Measurements from ENCODE around the gene MRPL10. TPM values are rescaled to one million over a fixed set of nuclear protein-coding genes. Genes with fewer than 3 reads are reported as not detected.

MRPL10 gene
- total RNA-seq, 2 donors from 2014 or later: 56.3 to 65.3 TPM

DNA sequence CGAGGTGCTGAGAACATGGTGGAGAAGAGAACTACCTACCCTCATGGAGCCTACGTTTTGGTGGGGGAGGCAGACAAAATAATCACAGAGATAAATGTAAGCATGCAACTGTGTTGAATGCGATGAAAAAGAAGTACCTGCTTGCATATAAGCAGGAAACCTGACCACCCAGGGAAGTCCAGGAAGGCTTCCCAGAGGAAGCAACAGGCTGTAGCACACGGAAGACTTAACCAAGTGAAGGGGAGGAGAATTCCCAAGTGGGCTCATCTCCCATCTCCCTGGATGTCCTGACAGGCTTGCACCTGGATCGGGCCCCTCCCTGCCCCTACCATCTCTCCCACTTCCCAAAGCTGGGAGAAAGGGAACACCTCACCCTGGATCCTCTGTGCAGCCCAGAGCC lies 7.7 kb upstream of the MRPL10 start:
- no peak for DNase-seq
- Mint-ChIP-seq H3K27me3 (ENCODE audit: insufficient read depth) (peaks cover 2% of the 10 kb centered on the region), H3K36me3 (ENCODE audit: low read depth) (peaks cover 3% of the 10 kb centered on the region), H3K4me3 (peak overlapping the region; percentile 85), H3K27ac (no peak overlapping the region), H3K9me3 (no peaks in the 10 kb centered on the region), H3K4me1 (peaks cover 14% of the 10 kb centered on the region)
- H3K36me3 ChIP-seq (ENCODE audit: control insufficient read depth, insufficient read depth, low read length): no peaks in the 10 kb centered on the region
- peaks cover 14% of the 10 kb centered on the region for H3K4me1 ChIP-seq (ENCODE audit: control insufficient read depth, insufficient read depth, low read length)
- no peaks in the 10 kb centered on the region for H3K9me3 ChIP-seq (ENCODE audit: control insufficient read depth, low read length)
- no peak overlapping the region for H3K4me3 ChIP-seq (ENCODE audit: low read length)
- H3K27me3 ChIP-seq (ENCODE audit: control insufficient read depth, insufficient read depth, low read length, poor library complexity, severe bottlenecking): no peaks in the 10 kb centered on the region
- no peak overlapping the region for H3K27ac ChIP-seq (ENCODE audit: low read depth, low read length)
- WGBS, 2 experiments (ENCODE audit: insufficient coverage in 1 of 2, insufficient read length in 1 of 2): 86 to 100% methylated on average over 1 to 5 of the region's 5 CpGs
- H3K9ac ChIP-seq (ENCODE audit: extremely low read depth, low read length, poor library complexity, severe bottlenecking): no peak overlapping the region
- TF ChIP-seq, protein P1, sequence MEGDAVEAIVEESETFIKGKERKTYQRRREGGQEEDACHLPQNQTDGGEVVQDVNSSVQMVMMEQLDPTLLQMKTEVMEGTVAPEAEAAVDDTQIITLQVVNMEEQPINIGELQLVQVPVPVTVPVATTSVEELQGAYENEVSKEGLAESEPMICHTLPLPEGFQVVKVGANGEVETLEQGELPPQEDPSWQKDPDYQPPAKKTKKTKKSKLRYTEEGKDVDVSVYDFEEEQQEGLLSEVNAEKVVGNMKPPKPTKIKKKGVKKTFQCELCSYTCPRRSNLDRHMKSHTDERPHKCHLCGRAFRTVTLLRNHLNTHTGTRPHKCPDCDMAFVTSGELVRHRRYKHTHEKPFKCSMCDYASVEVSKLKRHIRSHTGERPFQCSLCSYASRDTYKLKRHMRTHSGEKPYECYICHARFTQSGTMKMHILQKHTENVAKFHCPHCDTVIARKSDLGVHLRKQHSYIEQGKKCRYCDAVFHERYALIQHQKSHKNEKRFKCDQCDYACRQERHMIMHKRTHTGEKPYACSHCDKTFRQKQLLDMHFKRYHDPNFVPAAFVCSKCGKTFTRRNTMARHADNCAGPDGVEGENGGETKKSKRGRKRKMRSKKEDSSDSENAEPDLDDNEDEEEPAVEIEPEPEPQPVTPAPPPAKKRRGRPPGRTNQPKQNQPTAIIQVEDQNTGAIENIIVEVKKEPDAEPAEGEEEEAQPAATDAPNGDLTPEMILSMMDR (conservative IDR thresholded peaks at IDR 0.05): no peak

- Histone ChIP-seq H3K9me3 (ENCODE audit: control insufficient read depth, low read length) (no peaks in the 10 kb centered on the region), H3K27me3 (ENCODE audit: control insufficient read depth, insufficient read depth, low read length, poor library complexity, severe bottlenecking) (no peaks in the 10 kb centered on the region), H3K27ac (ENCODE audit: low read depth, low read length) (no peak overlapping the region), H3K4me3 (ENCODE audit: low read length) (no peak overlapping the region), H3K36me3 (ENCODE audit: control insufficient read depth, insufficient read depth, low read length) (no peaks in the 10 kb centered on the region), H3K9ac (ENCODE audit: extremely low read depth, low read length, poor library complexity, severe bottlenecking) (no peak overlapping the region), H3K4me1 (ENCODE audit: control insufficient read depth, insufficient read depth, low read length) (peaks cover 9% of the 10 kb centered on the region)
- Mint-ChIP-seq H3K36me3 (ENCODE audit: low read depth) (peaks cover 3% of the 10 kb centered on the region), H3K9me3 (no peaks in the 10 kb centered on the region), H3K4me3 (no peak overlapping the region), H3K27me3 (ENCODE audit: insufficient read depth) (peaks cover 4% of the 10 kb centered on the region), H3K4me1 (peaks cover 14% of the 10 kb centered on the region), H3K27ac (no peak overlapping the region)
- no peak for DNase-seq
- TF ChIP-seq, protein P1 (conservative IDR thresholded peaks at IDR 0.05): no peak
- 94 to 97% methylated on average over 5 to 13 of the region's 13 CpGs for WGBS, 2 experiments (ENCODE audit: insufficient coverage in 1 of 2, insufficient read length in 1 of 2)
Observed at GRCh38 chr17:47838636-47839035, 7.3 kb upstream of the MRPL10 start.

- no peak overlapping the region for H3K9ac ChIP-seq (ENCODE audit: extremely low read depth, low read length, poor library complexity, severe bottlenecking)
- no peak overlapping the region for H3K4me3 Mint-ChIP-seq
- H3K27me3 ChIP-seq (ENCODE audit: control insufficient read depth, insufficient read depth, low read length, poor library complexity, severe bottlenecking): no peaks in the 10 kb centered on the region
- no peaks in the 10 kb centered on the region for H3K9me3 ChIP-seq (ENCODE audit: control insufficient read depth, low read length)
- H3K4me1 ChIP-seq (ENCODE audit: control insufficient read depth, insufficient read depth, low read length): peaks cover 9% of the 10 kb centered on the region
- DNase-seq: no peak
- H3K9me3 Mint-ChIP-seq: no peaks in the 10 kb centered on the region
- H3K4me3 ChIP-seq (ENCODE audit: low read length): no peak overlapping the region
- no peak overlapping the region for H3K27ac Mint-ChIP-seq
- TF ChIP-seq, protein P1 (conservative IDR thresholded peaks at IDR 0.05): no peak
- WGBS, 2 experiments (ENCODE audit: insufficient coverage in 1 of 2, insufficient read length in 1 of 2): 88 to 90% methylated on average over 6 to 13 of the region's 13 CpGs
- H3K36me3 ChIP-seq (ENCODE audit: control insufficient read depth, insufficient read depth, low read length): no peaks in the 10 kb centered on the region
- peaks cover 9% of the 10 kb centered on the region for H3K4me1 Mint-ChIP-seq
- peaks cover 3% of the 10 kb centered on the region for H3K36me3 Mint-ChIP-seq (ENCODE audit: low read depth)
- no peak overlapping the region for H3K27ac ChIP-seq (ENCODE audit: low read depth, low read length)
- H3K27me3 Mint-ChIP-seq (ENCODE audit: insufficient read depth): peaks cover 4% of the 10 kb centered on the region
Observed at GRCh38 chr17:47837401-47838039, 6.2 kb upstream of the MRPL10 start.
